Right renal pelvis (tissue), 4 donors: ENCODE results near the gene GJC2. TPM values are rescaled to one million over a fixed set of nuclear protein-coding genes. Genes with fewer than 3 reads are reported as not detected.
"Not testable (repeated sequence)": the region's sequence is repeated elsewhere in the genome, so short reads cannot be mapped to it uniquely, and the experiment has no call there.

Source experiments
- DNase-seq, 4 donors: peaks; one replicate each; pipeline ENCODE4 v3.0.0-alpha.2; 2013; ENCODE audit warnings: low read depth in 4 of 4, low spot score in 3 of 4, missing footprints in 1 of 4
- polyA plus RNA-seq, 4 donors: library from polyadenylated mRNA; unstranded; fragments of 120-200 nt; gene quantifications; one replicate each; pipeline ENCODE4 v1.2.1, GENCODE V29; 2013; ENCODE audit not compliant: insufficient read length in 4 of 4

GJC2 gene
- polyA plus RNA-seq, 4 donors: 0.56 to 1.2 (median 0.63) TPM

DNA sequence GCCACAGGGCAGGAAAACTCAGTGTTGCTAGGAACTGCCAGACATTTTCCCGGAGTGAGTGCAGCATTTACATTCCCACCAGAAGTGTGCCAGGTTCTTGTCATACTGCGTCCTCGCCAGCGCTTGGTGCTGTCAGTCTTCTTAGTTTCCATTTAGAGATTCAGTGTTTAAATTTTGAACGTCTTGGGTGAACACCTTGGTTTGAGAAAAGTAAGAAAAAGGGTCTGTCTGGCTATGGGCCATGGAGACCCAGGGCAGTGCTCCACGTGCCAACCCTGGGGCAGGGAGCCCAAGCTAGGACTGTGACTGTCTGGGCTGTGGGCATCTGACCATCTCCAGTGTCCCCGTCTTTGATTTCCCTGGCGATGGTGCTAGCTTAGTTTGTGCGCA lies 31.9 kb downstream of the GJC2 start:
- no peak for DNase-seq

DNA sequence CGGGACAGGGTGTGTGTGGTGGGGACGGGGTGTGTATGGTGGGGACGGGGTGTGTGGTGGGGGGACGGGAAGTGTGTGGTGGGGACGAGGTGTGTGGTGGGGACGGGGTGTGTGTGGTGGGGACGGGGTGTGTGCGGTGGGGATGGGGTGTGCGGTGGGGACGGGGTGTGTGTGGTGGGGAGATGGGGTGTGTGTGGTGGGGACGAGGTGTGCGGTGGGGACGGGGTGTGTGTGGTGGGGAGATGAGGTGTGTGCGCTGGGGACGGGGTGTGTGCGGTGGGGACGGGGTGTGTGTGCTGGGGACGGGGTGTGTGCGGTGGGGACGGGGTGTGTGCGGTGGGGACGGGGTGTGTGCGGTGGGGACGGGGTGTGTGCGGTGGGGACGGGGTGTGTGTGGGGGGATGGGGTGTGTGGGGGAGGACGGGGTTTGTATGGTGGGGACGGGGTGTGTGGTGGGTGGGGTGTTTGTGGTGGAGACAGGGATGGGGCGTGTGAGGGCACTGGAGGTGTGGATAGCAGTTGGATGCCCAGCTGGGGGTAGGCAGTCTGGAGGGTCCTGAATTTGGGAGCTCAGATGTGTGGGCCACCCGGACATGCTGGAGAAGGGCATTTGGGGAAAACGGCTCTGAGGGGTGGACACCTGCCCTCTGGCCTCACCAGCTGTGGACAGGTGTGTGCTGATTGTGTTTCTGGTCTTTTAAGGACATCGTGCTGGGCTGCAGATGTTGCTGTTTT lies 32.7 kb downstream of the GJC2 start:
- no peak for DNase-seq

DNA sequence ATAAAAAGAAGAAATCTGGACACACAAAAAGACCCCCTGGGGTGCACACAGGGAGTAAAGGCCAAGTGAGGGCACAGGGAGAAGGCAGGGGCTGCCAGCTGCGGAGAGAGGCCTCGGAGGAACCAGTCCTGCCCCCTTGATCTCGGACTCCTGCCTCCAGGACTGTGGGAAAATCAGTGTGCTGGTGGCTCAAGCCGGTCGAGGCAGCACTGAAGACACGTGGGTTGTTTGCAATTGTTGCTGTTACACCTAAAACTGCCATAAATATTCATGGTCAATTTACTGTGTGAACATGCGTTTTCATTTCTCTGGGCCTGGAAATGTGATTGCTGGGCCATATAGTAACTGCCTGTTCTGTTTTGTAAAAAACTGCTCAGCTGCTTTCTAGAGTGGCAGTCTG lies 34.4 kb downstream of the GJC2 start:
- no peak for DNase-seq

DNA sequence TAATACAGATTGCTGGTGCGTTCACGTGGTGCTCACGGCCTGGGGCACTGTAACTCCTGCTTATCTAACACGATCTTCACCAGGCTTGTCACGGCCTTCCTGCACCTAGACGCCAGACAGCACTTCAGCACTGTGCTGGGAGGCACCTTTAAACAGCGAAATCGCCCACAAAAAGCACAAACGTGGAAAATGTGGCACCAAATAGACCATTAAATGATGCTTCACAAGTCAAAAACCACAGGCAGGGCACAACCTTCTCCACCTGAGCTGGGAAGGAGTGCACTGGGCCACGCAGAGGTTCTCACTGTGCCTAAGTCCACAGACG lies 35.9 kb downstream of the GJC2 start:
- DNase-seq: no peak

DNA sequence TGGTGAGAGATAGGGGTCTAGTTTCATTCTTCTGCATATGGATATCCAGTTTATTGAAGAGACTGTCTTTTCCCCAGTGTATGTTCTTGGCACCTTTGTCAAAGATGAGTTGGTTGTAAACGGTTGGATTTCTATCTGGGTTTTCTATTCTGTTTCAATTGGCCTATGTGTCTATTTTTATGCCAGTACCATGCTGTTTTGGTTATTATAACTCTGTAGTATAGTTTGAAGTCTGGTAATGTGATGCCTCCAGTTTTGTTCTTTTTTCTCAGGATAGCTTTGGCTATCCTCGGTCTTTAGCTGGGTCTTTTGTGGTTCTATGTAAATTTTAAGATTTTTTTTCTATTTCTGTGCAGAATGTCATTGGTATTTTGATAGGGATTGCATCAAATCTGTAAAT lies 38.5 kb downstream of the GJC2 start:
- not testable (repeated sequence) for DNase-seq

DNA sequence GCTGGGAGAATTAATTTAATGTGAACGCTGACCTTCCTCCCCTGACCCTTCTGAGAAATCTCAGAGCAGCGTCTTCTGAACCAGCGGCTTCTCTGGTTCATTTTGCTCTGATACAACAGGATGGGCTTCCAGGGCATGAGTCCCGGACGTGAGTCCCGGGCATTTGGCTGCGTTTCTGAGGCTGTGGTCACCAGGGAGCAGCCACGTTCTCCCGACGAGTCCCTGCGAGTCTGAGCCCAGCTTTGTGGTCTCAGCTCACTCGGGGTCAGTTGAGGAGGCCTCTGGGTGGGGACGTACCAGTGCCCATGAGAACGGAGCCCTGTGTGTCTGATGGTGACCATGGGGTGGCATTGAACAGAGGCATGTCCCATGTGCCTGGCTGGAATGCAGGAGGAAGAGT lies 40.5 kb downstream of the GJC2 start:
- DNase-seq: no peak

DNA sequence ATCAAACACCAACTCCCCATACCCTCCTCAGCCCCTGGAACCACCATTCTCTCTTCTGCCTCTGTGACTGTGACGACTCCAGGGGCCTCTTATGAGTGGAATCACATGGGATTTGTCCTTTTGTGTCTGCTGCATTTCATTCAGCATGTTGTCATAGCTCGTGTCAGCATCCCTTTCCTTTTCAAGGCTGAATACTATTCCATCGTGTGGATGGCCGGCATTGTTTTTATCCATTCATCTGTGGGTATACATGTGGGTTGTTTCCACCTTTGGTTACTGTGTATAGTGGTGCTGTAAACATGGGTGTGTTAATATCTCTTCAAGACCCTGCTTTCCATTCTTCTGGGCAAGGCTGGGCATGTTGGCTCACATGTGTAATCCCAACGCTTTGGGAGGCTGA lies 41.0 kb downstream of the GJC2 start:
- DNase-seq: no peak

DNA sequence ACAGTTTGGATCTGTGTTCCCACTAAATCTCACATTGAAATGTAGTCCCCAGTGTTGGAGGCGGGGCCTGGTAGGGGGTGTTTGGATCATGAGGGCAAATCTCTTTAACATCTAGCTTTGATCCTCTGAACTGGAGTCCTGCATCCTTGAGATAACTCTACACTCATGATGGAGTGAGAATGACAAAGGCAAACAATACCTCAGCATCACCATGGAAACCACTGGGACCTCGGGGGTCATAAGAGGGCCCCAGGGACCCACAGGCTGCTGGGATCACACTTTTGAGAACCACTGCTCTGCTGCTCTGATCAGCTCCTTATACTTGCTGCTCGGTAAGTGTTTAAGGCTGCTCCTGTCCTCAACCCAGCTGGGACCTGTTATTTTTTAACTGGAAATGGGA lies 44.7 kb downstream of the GJC2 start:
- DNase-seq: no peak

DNA sequence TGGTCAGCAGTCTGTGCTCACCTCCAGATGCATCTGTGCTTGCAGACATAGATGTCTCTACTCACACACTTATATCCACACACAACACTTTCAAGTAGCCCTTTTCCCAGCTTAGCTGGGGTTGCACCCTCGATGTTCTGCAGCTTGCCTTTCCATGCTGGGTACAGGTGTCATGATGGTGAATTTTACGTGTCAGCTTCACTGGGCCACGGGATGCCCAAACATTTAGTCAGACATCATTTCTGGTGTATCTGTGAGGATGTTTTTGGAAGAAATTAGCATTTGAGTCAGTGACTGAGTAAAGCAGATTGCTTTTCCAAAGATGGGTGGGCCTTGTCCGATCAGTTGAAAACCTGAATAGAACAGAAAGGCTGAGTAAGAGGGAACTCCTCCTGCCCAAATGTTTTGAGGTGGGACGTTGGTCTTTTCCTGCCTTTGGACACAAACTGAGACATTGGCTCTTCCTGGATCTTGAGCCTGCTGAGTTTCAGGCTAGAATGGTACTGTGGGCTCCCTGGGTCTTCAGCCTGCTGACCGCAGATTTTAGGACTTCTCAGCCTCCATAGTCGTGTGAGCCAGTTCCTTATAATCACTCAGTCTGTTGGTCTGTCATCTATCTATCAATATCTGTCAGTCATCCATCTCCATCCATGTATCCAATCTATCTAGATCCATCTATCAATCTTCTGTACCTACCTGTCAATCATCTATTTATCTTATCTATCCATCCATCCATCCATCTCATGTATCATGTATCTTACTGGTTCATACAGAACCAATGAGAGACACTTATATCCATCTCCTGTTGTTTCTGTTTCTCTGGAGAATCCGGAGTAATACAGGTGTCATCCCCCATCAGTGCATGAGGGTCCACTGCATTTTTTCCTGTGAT lies 45.4 kb downstream of the GJC2 start:
- DNase-seq: no peak

DNA sequence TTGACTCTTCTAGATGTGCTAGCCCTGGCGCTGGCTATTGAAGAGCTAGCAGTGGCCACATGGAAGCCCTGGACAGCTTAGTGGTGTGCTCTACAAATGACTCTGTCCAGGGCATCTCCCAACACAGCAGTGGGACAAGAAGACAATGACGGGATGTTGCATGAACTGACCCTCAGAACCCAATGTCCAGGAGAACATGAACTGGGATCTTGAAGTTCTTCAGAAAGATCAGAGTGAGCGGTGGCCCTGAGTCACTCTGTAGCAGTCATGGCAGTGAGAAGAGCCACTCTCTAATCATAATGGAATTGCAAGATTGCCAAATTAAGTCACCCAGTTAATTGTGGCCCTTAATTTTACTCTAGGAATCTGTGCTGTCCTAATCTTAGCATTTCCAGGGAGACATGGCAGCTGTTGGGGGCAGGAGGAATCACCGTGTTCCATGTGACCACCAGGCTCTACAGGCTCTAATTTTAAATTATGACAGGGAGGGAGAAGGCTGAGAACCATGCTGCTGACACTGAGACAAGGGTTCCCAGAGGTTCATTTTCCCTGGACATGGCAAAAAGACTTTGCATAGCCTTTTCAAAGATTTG lies 47.9 kb downstream of the GJC2 start:
- no peak for DNase-seq

DNA sequence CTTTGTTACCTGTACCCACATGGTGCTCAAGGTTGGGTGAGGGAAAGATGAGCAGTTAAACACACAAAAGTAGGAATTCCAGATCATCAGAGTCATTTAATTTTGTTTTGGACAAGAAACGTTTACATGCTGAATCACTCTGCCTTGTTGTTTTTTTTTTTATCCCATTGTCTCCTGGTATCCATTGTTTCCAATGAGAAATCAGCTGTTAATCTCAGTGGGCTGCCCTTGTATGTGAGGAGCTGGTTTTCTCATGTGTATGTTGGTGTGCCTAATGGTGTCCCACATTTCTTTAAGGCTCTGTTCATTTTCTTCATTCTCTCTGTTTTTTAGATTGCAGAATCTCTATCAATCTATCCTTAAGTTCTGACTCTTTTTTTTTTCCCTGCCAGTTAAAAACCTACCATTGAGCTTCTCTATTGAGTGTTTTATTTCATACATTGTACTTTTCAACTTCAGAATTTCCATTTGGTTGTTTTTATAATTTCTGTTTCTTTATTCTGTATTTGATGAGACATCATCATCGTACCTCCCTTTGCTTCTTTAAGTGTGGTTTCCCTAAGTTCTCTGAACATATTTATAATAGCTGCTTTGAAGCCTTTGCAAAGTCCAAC lies 49.4 kb downstream of the GJC2 start:
- no peak for DNase-seq

DNA sequence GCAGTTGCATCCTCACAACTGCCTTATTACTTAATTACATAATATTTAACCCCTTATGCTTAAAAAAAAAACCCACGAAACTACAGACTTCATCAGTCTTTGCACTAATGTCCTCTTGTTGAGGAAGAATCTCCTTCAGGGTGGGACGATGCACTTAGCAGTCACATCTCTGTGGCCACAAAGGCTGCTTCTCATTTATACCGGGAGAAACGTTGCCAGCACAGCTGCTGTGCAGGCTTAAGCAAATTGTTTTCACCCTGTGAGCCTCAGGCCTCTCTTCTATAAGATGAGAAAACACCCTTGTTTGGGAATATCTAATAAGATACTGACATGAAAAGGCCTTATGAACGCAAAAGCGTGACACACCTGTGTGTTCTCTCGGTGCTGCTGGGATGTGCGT lies 55.2 kb downstream of the GJC2 start:
- no peak for DNase-seq

DNA sequence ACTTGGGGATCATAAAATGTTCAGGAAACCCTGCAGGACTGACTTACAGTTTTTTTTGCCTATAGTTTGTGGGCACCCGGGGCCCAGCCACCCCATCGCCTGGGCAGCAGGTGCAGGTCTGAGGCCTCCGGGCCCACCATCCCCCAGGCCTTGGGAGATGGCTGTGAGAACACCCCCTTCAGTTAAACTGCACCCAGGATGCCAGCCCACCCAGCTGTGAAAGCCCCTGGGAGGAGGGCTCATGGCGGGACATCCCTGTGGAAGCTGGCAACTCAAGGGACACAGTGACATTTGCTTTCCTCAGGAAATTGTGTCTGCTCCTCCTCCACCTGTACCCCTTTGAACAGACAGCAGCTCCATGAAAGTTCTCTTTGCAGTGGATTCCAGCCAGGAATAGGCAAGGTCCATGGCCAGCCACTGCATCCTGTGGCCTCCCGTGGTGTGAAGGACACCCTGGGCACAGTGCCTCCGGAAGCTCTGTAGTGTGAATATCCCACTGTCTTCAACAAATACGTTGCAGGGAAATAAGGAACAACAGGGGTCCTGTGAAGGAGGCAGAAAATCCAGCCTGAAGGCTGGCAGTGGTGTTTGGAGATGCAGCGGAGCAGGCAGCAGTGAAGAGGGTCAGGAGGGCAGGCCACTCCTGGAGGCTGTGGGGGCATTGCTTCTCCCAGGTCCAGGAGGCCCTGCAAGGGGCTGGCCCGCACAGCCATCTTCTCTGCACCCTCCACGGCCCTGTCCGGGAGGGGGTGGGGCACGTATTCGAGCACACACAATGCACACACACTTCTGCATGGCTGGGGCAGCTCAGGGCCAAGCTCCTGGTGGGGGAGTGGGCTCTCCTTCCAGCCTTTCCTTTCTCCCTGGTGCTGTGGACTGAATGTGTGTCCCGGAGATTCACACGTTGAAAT lies 56.1 kb downstream of the GJC2 start:
- DNase-seq: no peak

DNA sequence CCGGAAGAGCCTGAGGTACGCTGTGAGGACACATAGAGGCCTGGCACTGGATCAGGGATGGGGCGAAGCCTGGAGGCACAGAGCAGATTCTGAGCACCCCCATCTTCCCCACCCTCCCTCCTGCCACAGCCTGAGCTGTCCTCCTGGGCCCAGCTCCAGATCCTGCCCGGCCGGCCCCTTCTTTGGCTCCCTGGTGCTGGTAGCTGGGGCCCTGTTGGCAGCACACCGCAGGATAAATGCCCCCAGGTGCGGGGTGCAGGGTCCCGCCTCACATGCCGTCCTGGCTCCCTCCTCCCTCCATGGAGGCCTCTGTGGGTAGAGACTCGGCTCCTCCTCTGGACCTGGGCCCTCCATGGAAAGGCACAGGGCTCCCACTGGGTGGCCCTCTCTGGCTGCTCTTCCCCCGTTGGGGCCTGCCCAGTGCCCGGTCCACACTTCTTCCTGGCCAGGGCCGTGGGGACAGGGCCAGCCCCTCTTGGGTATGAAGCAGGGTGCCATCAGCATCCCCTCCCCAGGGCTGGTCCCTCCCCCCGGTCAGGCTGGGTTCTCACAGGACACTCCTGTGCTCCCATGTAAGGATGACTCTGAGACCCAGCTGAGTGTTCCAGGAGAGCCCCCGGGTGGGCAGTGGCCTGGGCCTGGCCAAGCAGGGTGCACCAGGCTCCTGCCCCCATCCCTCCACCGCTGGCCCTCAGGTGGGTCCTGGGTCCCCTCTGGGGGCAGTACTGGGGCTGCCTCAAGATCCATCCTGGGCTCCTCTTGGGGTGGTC lies 57.0 kb downstream of the GJC2 start:
- no peak for DNase-seq

DNA sequence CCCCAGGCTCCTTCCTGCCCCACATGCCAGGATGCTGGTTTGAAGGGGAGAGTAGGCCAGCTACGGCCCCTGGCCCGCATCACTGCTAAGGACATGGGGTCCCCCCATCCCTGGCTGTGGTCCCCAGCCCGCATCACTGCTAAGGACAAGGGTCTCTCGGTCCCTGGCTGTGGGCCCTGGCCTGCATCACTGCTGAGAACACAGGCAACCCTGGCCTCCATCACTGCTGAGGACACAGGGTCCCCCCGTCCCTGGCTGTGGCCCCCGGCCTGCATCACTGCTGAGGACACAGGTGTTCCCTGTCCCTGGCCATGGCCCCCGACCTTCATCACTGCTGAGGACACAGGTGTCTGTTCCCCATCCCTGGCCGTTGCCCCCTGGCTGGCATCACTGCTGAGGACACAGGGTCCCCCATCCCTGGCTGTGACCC lies 57.7 kb downstream of the GJC2 start:
- DNase-seq: no peak

DNA sequence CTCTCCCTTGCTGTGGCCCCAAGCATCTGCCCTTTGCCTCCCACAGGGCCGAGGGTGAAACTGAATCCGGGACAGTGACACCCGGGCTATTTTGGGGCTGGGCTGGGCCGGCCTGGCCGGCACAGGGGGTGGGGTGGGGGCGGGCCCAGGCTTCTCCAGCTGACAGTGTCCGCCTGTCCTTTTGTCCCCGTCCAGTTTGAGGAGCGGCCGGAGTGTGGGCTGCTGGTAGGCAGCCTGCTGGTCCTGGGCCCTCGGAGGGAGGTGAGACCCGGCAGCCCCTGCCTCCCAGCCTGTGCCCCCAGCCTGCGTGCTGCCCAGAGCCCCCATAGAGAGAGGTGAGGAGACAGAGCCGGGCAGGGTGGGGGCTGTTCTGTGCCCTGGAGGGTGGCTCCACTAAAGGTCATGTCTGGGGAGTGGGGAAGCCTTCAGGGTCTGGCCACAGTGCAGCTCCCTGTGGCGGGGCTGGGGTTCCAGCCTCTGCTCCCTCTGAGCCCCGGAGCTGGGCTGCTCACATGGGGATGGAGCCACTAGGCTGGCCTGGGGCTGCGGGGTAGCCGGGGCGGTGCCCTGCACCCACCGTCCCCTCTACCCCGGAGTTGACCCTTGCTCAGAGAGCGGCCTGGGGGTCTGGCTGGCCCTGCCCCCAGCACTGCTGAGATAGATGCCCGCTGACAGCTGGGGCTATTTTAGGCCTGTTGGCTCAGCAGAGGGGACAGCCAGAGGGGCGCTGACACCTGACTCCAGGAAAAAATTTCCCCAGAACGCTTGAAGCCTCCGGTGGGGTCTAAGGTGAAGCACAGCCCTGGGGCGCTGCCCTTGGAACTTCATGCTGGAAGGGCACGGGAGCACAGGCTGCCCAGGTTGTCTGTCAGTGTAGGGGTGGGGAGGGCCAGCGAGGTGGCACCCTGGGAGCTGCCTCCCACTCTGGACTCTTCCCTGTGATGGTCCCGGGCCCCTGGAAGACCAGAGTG lies 58.4 kb downstream of the GJC2 start, which contains the start of gene OBSCN:
OBSCN (plus strand) TSS at position 194 of the 971 bp plus-strand sequence. CDS start 3,740 bp downstream, outside the sequence.
- DNase-seq: no peak

DNA sequence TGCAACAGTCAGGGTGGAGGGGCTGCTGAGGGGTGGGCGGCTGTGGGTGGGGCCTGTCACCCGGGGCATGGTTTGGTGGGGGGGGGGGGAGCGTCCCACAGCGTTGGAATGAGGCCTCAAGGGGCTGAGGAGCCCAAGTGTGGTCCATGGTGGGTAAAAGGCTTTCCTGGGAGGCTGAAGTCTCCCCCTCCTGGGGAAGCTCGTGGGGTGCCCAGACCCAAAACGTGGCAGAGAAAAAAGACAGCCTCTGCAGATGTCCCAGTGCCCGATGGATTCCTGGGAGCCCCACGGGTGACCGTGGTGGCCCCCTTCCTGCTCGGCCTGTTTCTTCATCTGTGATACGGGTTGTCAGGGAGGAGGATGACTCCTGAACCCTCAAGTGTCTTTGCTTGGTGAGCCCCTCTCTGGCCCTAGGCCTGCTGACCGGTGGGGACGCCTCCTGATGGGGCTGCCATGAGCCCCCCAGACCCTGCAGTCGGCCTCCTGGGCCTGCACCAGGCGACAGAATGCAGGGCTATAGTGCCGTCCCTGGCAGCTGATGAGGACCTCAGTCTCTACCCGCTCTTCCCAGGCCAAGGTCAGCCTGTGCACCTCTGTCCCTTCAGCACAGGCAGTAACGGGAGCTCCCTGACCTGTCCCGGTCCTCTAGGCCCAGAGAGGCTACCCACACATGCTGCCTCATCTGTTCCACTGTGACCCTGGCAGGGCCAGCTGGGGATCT lies 59.3 kb downstream of the GJC2 start:
- no peak for DNase-seq
